HG03097 (cell line): ENCODE results near the gene FGFRL1.
A peak's percentile ranks its signal among the peaks of the same experiment; 100 is the strongest.
"Not testable (repeated sequence)": the region's sequence is repeated elsewhere in the genome, so short reads cannot be mapped to it uniquely, and the experiment has no call there.

Experiments used
- ATAC-seq: cut with Tn5 transposase; IDR thresholded peaks from one replicate; pipeline ENCODE4 v1.9.1; 2021; ENCODE audit not compliant: unreplicated experiment, low FRiP score

Gene FGFRL1

DNA sequence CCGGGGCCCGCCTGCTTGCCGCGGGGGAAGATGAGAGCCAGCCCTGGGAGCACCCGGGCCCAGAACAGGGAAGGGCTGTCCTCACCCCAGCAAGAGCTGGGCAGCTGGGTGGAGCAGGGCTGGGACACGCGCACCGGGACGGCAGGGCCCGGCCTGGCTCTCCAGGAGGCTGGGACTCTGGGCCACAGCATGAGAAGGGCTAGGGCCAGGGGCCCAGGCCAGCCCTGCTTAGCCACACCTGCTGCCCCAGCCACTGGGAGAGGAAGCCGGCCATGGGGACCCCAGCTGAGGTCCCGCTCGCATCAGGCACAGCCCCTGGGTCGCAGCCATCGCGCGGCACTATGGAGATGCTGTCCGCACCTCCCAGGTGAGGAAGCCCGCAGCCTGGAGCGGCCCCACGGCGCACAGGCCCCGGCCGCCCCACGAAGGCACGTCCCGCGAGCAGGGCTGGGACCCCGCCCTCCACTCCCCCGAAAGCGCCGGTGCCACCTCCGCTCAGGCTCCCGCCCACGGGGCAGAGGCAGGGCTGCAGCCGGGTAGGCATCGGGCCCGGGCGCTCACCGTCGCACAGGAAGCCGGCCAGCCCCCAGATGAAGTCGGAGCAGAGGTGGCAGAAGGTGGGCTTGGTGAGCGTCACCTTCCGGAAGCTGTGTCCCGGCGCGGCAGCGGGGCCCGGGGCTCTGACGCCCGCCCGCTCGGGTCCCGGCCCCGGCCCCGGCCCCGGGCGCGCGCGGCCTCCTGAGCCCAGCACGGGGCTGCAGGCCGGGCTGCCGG is 38.6 kb upstream of the FGFRL1 start:
- peak; percentile 19 for ATAC-seq

DNA sequence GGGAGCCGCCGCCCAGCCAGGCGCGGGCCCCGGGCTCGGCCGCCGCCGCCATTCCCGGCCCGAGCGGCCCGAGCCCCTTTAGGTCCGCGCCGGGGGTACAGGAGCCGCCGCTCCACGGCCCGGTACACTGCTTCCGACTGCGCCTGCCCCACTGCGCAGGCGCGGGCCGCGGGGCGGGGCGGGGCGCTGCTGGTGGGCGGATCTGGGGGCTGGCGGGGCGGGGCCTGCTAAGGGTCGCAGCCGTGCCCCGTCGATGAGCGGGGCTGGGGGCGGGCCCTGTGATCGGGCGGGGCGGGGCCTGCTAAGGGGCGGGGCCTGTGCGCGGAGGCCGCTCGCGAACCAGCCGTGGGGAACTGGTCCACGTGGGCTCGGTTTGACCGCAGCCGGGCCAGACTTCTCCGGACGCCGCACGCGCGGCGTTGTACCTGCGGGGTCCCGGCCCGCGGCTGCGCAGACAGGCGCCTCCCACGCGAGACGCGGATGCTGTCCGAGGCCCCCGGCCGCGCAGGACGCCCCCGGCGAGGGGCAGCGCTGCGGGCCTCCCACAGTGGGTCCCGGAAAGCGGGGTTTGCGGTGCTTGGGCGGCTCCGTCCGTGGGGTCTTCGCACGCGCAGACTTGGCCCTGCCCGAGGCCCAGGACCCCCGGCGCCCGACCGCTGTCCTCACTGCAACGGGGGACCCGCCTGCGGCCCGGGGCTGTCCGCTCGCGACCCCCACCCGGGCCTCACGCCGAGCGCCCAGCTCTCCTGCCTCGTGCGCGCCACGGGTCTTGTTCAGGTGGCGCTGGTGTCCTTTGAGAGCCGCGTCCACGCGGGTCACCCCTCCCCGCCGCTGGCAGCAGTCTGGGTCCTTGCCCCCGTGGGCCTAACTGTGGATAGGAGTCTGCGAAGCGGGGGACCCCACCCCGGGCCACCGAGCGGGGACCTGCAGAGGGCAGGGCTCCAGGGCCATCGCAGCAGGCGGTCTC is 37.7 kb upstream of the FGFRL1 start, which contains the start of gene DGKQ:
TSS of gene DGKQ (minus strand) at position 139 of the 967 bp plus-strand sequence. CDS start at position 52, 87 bp downstream.
- peak; percentile 51 for ATAC-seq

GRCh38 chr4:974668-975067 is 36.8 kb upstream of the FGFRL1 start:
- ATAC-seq = no peak

GRCh38 chr4:976016-976415 is 35.4 kb upstream of the FGFRL1 start:
- ATAC-seq = not testable (repeated sequence)

GRCh38 chr4:978957-979701 is 32.3 kb upstream of the FGFRL1 start:
- ATAC-seq = no peak

- ATAC-seq = no peak
These were observed 29.1 kb upstream of the FGFRL1 start for GRCh38 chr4:982291-982690.

- ATAC-seq = no peak
These were observed 28.6 kb upstream of the FGFRL1 start for GRCh38 chr4:982814-983213.

DNA sequence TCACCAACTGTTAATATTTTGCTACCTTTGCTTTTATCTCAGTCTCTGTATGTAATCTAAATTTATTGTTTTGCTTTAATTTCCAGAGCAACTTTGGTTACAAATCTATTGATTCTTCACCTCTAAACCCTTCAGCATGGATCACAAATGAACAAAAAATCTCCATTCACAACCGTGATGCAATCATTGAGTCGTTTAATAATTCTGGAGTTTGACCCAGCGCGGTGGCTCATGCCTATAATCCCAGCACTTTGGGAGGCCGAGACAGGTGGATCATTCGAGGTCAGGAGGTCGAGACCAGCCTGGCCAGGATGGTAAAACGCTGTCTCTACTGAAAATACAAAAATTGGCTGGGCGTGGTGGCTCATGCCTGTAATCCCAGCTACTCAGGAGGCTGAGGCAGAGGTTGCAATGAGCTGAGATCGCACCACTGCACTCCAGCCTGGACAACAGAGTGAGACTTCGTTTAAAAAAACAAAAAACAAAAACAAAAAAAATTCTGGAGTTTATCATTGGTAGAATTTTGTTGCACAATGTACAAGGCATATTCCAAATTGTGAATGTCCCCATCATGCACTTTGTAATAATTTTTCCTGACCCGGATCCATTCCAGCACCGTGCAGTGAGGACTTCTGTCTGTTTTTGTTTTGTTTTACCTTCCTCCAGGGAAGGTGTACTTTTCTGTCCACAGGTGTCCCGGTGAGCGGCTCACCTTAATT is 26.9 kb upstream of the FGFRL1 start:
- no peak for ATAC-seq

GRCh38 chr4:985123-985830 is 26.1 kb upstream of the FGFRL1 start:
- ATAC-seq = no peak

DNA sequence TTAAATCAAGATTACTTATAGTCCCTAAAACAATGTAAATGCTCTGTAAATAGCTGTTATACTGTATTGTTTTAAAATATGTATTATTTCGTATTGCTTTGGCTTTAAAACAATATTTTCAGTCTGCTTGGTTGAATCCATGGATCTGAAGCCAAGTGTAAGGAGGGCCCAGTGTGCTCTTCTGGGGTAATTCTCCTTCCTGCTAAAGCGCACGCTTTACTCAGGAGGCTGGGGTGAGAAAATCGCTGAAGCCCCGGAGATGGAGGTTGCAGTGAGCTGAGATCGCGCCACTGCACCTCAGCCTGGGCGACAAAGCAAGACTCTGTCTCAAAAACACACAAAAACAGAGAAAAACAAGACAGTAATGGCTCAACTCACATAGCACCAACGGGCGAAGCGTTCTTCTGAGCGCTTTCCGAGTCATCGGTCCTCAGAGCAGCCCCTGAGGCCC is 25.0 kb upstream of the FGFRL1 start:
- no peak for ATAC-seq

DNA sequence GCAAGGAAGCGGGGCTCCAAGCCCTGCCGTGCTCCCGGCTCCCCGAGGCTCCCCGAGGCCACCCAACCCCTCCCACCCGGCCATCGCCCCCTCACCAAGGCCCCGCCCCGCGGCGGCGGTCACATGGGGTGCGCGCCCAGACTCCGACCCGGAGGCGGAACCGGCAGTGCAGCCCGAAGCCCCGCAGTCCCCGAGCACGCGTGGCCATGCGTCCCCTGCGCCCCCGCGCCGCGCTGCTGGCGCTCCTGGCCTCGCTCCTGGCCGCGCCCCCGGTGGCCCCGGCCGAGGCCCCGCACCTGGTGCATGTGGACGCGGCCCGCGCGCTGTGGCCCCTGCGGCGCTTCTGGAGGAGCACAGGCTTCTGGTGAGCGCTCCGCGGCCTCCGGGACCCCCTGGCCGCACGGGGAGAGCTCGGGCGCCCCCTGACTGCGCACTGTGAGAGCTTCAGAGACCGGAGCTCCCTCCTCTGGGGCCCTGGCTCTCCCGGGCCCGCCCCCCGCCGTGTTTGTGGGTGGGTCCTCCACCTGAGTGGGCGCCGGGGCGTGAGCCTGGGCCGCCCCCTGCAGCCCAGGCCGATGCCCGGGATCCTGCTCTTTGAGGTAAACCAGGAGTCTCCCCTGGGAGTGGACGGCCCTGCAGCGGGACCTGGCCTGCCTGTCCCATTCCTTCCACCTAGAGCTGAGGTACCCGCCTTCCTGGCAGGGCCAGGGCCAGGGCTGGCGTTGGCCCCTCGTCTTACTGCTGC is 24.4 kb upstream of the FGFRL1 start, which contains the start of gene IDUA:
TSS of gene IDUA (plus strand) at position 166 of the 745 bp plus-strand sequence. CDS start at position 207, 41 bp downstream.
- no peak for ATAC-seq

- no peak for ATAC-seq
These were observed 23.6 kb upstream of the FGFRL1 start for GRCh38 chr4:987624-988513.

DNA sequence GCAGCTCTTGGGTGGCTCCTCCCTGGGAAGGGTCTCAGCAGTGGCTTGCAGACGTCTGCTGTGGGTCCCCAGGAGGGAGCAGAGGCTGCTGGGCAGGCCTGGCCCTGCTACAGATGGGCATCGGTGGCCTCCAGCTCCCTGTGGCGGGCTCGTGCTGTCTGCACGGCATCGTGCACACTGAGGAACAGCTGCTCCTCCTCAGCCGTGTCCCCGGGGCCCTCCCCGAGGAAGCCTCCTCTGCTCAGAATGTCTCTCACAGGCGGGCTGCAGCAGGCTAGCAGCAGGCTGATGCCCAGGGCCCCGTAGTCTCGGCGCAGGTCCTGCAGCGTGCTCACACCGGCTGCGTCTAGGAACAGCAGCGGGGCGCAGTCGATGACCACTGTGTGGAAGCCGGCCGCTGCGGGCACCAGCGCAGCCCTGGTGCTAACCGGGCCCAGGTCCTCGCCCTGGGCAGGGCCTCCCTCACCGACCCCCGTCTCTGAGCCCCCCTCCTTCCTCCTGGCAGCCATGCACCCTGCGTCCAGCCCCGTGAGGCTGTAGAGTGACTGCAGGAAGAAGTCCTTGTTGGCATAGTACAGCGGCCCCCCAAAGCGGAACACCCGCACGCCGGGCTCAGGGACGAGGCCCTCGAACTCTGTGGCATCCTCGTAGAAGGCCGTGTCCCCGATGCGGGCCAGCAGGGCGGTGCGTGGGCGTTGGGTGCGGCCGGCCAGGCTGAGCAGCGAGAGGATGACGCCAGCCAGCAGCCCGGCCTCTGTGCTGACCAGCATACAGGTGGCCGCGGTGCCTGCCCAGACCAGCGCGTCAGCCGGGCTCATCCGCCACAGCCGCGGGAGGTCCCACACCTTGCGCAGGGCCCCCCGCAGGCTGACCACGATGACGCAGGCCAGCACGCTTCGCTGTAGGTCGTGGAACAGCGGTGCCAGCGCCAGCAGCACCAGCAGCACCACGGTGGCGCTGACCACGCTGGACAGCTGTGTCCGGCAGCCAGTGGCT is 22.4 kb upstream of the FGFRL1 start:
- no peak for ATAC-seq

- ATAC-seq = no peak
These were observed 21.5 kb upstream of the FGFRL1 start for GRCh38 chr4:989722-990471.

DNA sequence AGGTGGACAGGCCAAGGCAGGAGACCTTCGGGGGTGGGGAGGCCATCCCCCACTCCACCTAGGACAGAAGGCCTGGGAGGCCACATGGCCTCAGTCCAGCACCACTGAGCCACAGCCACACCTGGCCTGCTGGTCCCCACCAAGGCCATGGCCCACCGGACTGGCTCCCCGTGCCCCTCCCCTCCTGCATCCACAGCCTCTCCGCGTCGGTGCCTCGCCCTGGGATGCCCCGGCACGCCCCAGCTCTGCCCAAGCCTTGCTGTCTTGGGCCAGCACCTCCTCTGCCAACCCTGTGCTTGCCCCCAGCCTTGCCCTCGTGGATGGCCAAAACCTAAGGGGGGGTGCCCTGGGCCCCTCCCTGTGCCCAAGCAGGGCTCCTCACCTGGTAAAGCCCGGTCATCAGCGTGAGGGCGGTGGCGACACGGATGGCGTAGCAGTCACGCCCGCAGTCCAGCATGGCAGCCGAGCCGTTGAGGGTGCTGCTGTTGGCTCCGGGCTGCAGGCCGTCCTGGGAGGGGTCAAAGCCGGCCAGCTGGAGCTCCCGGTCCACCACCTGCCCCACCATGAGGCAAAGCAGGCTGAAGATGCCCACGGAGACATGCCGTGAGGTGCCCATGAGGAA is 20.6 kb upstream of the FGFRL1 start:
- no peak for ATAC-seq
